ENCODE results near the gene ZFYVE26.

- no peak for TF ChIP-seq CTCF (IDR thresholded peaks at IDR 0.05; ENCODE audit: low read depth, low read length)
- TF ChIP-seq POLR2A (IDR thresholded peaks at IDR 0.05; ENCODE audit: extremely low read depth, insufficient read length), result no peak
- no peak for TF ChIP-seq MYC (IDR thresholded peaks at IDR 0.05; ENCODE audit: low read depth, low read length)
Measured at GRCh38 chr14:67698179-67698578, 118.2 kb downstream of the ZFYVE26 start.
